Measurements from ENCODE around the gene UBASH3A.
A peak's percentile ranks its signal among the peaks of the same experiment; 100 is the strongest.
"Not testable (repeated sequence)": the region's sequence is repeated elsewhere in the genome, so short reads cannot be mapped to it uniquely, and the experiment has no call there.

UBASH3A gene

GRCh38 chr21:42466700-42467099 is 63.0 kb downstream of the UBASH3A start:
- DNase-seq (ENCODE audit: low read depth), result no peak
- TF ChIP-seq CTCF (IDR thresholded peaks at IDR 0.05; ENCODE audit: low read length, missing control alignments), result no peak
- no peak overlapping the region for H3K4me3 ChIP-seq (replicated peaks; ENCODE audit: low read depth, low read length)

- no peak overlapping the region for H3K4me3 ChIP-seq (replicated peaks; ENCODE audit: low read depth, low read length)
- TF ChIP-seq CTCF (IDR thresholded peaks at IDR 0.05; ENCODE audit: low read length, missing control alignments), result peak; percentile 29
- peak; percentile 21 for DNase-seq (ENCODE audit: low read depth)
Measured at GRCh38 chr21:42467140-42467983, 63.7 kb downstream of the UBASH3A start.

- no peak overlapping the region for H3K4me3 ChIP-seq (replicated peaks; ENCODE audit: low read depth, low read length)
- DNase-seq (ENCODE audit: low read depth), result no peak
- no peak for TF ChIP-seq CTCF (IDR thresholded peaks at IDR 0.05; ENCODE audit: low read length, missing control alignments)
Measured at GRCh38 chr21:42468491-42469131, 64.9 kb downstream of the UBASH3A start.

- no peak for DNase-seq (ENCODE audit: low read depth)
- H3K4me3 ChIP-seq (replicated peaks; ENCODE audit: low read depth, low read length), result no peak overlapping the region
- TF ChIP-seq CTCF (IDR thresholded peaks at IDR 0.05; ENCODE audit: low read length, missing control alignments), result no peak
Measured at GRCh38 chr21:42469272-42469671, 65.6 kb downstream of the UBASH3A start.

GRCh38 chr21:42469726-42470125 is 66.0 kb downstream of the UBASH3A start:
- H3K4me3 ChIP-seq (replicated peaks; ENCODE audit: low read depth, low read length), result not testable (repeated sequence)

GRCh38 chr21:42471206-42471605 is 67.5 kb downstream of the UBASH3A start:
- H3K4me3 ChIP-seq (replicated peaks; ENCODE audit: low read depth, low read length), result no peak overlapping the region
- DNase-seq (ENCODE audit: low read depth), result no peak
- no peak for TF ChIP-seq CTCF (IDR thresholded peaks at IDR 0.05; ENCODE audit: low read length, missing control alignments)

More at GRCh38 chr21:42469726-42470125, 66.0 kb downstream of the UBASH3A start:
- not testable (repeated sequence) for DNase-seq (ENCODE audit: low read depth)

- H3K4me3 ChIP-seq (replicated peaks; ENCODE audit: low read depth, low read length), result no peak overlapping the region
- DNase-seq (ENCODE audit: low read depth), result no peak
- no peak for TF ChIP-seq CTCF (IDR thresholded peaks at IDR 0.05; ENCODE audit: low read length, missing control alignments)
Measured at GRCh38 chr21:42471716-42472330, 68.1 kb downstream of the UBASH3A start.

Data from fibroblast of pulmonary artery (primary cell).